Neuronal stem cell (in vitro differentiated cells): ENCODE results near the gene UBE2Z.

Experiments
- DNase-seq: peaks from one replicate; pipeline ENCODE4 v3.0.0-alpha.2; 2013; ENCODE audit warnings: low spot score
- H2AFZ ChIP-seq: one replicate; pipeline ENCODE4 v1.6.1; 2013; ENCODE audit warnings: mild to moderate bottlenecking, low read length, inconsistent platforms
- H2AK5ac ChIP-seq: 2 replicates; pipeline ENCODE4 v1.6.1; 2013; ENCODE audit warnings: low read depth, mild to moderate bottlenecking, inconsistent platforms, low read length, moderate library complexity, mixed read lengths
- H2BK120ac ChIP-seq: 2 replicates; pipeline ENCODE4 v1.6.1; 2013; ENCODE audit warnings: low read depth, mild to moderate bottlenecking, inconsistent platforms, low read length, moderate library complexity, mixed read lengths
- H2BK12ac ChIP-seq: one replicate; pipeline ENCODE4 v1.6.1; 2013; ENCODE audit warnings: low read length, inconsistent platforms
- H2BK15ac ChIP-seq: 2 replicates; pipeline ENCODE4 v1.6.1; 2013; ENCODE audit warnings: mild to moderate bottlenecking, low read length, inconsistent platforms, mixed read lengths
- H2BK5ac ChIP-seq: one replicate; pipeline ENCODE4 v1.6.1; 2013; ENCODE audit warnings: inconsistent platforms, mild to moderate bottlenecking, low read length, moderate library complexity
- H3K14ac ChIP-seq: one replicate; pipeline ENCODE4 v1.6.1; 2013; ENCODE audit warnings: low read length, inconsistent platforms
- H3K18ac ChIP-seq: 2 replicates; pipeline ENCODE4 v1.6.1; 2013; ENCODE audit warnings: low read length, inconsistent platforms
- H3K23ac ChIP-seq: 2 replicates; pipeline ENCODE4 v1.6.1; 2013; ENCODE audit warnings: low read depth, mild to moderate bottlenecking, mixed read lengths, low read length, inconsistent platforms; ENCODE audit not compliant: poor library complexity
- H3K27ac ChIP-seq: replicated peaks from 3 replicates; pipeline ENCODE4 v1.5.1; 2013; ENCODE audit warnings: low read length, inconsistent platforms
- H3K27me3 ChIP-seq, 3 experiments: 2 replicates each; pipeline ENCODE4 v1.6.1; 2013; ENCODE audit warnings: low read length in 3 of 3, mild to moderate bottlenecking in 2 of 3, inconsistent platforms in 1 of 3, low read depth in 1 of 3, mixed read lengths in 1 of 3, moderate library complexity in 1 of 3; ENCODE audit not compliant: control insufficient read depth in 3 of 3, insufficient read depth in 3 of 3
- H3K36me3 ChIP-seq, 2 donors: replicated peaks in 1 of 2; 2 replicates each; pipeline ENCODE4 v1.6.1; 2013; ENCODE audit warnings: low read length in 2 of 2; ENCODE audit not compliant: control insufficient read depth in 2 of 2, insufficient read depth in 2 of 2
- H3K4ac ChIP-seq: 2 replicates; pipeline ENCODE4 v1.6.1; 2013; ENCODE audit warnings: inconsistent platforms, mild to moderate bottlenecking, low read length, moderate library complexity
- H3K4me1 ChIP-seq, 2 donors: 1 replicate in 1 of 2; 2 replicates in 1 of 2; pipeline ENCODE4 v1.6.1; 2013; ENCODE audit warnings: low read length in 2 of 2, low read depth in 1 of 2; ENCODE audit not compliant: control insufficient read depth in 2 of 2, insufficient read depth in 1 of 2
- H3K4me2 ChIP-seq: one replicate; pipeline ENCODE4 v1.6.1; 2013; ENCODE audit warnings: mild to moderate bottlenecking, low read length, inconsistent platforms; ENCODE audit not compliant: insufficient read depth, poor library complexity, severe bottlenecking
- H3K4me3 ChIP-seq, 2 donors: 2 replicates each; pipeline ENCODE4 v1.5.1; 2013; ENCODE audit warnings: low read length in 2 of 2, mild to moderate bottlenecking in 2 of 2, inconsistent platforms in 1 of 2, moderate library complexity in 1 of 2
- H3K79me1 ChIP-seq: one replicate; pipeline ENCODE4 v1.6.1; 2013; ENCODE audit warnings: low read depth, mild to moderate bottlenecking, inconsistent platforms, low read length, moderate library complexity
- H3K9ac ChIP-seq: one replicate; pipeline ENCODE4 v1.6.1; 2013; ENCODE audit warnings: mild to moderate bottlenecking, low read depth, low read length, inconsistent platforms; ENCODE audit not compliant: poor library complexity
- H3K9me3 ChIP-seq, 2 donors: replicated peaks in 1 of 2; 2 replicates each; pipeline versions ENCODE3 to v1.6.1; 2013; ENCODE audit warnings: low read length in 2 of 2, mild to moderate bottlenecking in 2 of 2, inconsistent platforms in 1 of 2, low read depth in 1 of 2, mixed read lengths in 1 of 2, moderate library complexity in 1 of 2; ENCODE audit not compliant: control insufficient read depth in 2 of 2, insufficient read depth in 1 of 2
- H4K8ac ChIP-seq: one replicate; pipeline ENCODE4 v1.6.1; 2013; ENCODE audit warnings: low read depth, mild to moderate bottlenecking, inconsistent platforms, low read length, moderate library complexity
- H4K91ac ChIP-seq: one replicate; pipeline ENCODE4 v1.6.1; 2013; ENCODE audit warnings: low read length, low read depth, mild to moderate bottlenecking, inconsistent platforms; ENCODE audit not compliant: poor library complexity
- WGBS, 2 donors: extraction: QIAGEN DNeasy Blood & Tissue Kit; methylation state at CpG; one replicate each; pipeline ENCODE4 v1.1.7; 2013; ENCODE audit warnings: missing lambda C conversion rate in 2 of 2, mixed read lengths in 1 of 2; ENCODE audit not compliant: insufficient read length in 2 of 2, insufficient replicate concordance in 1 of 2; ENCODE audit errors: extremely low coverage in 2 of 2; 5-methylcytosine and 5-hydroxymethylcytosine counted together

Gene UBE2Z

DNA sequence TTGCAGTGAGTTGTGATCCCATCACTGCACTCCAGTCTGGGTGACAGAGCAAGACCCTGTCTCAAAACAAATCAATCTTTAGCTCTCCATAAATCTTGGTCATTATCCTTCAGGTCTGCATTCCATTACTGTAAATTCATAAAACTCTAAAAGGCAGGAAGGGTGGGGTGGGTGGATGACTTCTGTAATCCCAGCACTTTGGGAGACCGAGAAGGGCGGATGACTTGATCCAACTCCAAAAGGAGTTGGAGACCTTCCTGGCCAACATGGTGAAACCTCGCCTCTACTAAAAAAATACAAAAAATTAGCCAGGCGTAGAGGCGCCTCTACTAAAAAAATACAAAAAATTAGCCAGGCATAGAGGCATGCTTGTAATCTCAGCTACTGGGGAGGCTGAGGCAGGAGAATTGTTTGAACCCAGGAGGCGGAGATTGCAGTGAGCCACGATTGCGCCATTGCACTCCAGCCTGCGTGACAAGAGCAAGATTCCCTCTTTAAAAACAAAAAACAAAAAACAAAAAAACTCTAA lies 2.2 kb upstream of the UBE2Z start:
- Histone ChIP-seq H2BK5ac (no peak overlapping the region), H3K4ac (no peak overlapping the region), H4K8ac (no peak overlapping the region), H3K4me2 (no peak overlapping the region), H3K27me3 (no peaks in the 10 kb centered on the region), H3K9me3 (no peaks in the 10 kb centered on the region), H2AK5ac (no peak overlapping the region), H3K79me1 (peaks cover 4% of the 10 kb centered on the region), H2BK15ac (no peak overlapping the region), H4K91ac (no peak overlapping the region), H3K9ac (no peak overlapping the region), H3K14ac (no peak overlapping the region), H3K18ac (no peak overlapping the region), H2BK12ac (no peak overlapping the region), H3K4me1 (peaks cover 9 to 11% of the 10 kb centered on the region in 2 donors), H3K27ac (no peak overlapping the region), H3K23ac (no peak overlapping the region), H3K4me3 (no peak overlapping the region), H2BK120ac (no peak overlapping the region), H3K36me3 (peaks cover 2 to 16% of the 10 kb centered on the region in 2 donors), H2AFZ (no peak overlapping the region)
- WGBS, 2 donors = no CpG with 5 or more reads among the region's 9 CpGs
- DNase-seq = no peak

DNA sequence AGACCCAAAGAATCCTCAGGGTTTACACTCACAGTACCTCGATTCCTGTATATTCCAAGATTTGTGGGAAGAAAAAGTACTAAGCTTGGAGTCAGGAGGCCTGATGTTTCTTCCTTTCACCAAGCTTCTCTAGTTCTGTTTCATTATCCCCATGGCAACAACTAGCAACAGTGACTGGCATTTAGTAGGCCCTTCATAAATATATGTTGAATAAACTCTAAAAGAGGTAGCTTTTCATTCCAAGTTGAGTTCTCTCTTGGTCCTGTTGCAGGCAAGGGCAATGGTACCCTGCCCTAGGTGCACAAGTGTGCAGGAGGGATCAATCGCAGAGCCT lies 527 bp upstream of the UBE2Z start:
- Histone ChIP-seq H3K4ac (no peak overlapping the region), H2BK15ac (no peak overlapping the region), H3K14ac (no peak overlapping the region), H3K79me1 (peaks cover 4% of the 10 kb centered on the region), H2BK12ac (no peak overlapping the region), H2AFZ (peak overlapping the region; percentile 59), H4K8ac (no peak overlapping the region), H2BK5ac (no peak overlapping the region), H3K18ac (no peak overlapping the region), H4K91ac (no peak overlapping the region), H3K4me3 (peak overlapping the region; percentile 56 to 83), H3K4me1 (peaks cover 9 to 11% of the 10 kb centered on the region in 2 donors), H3K4me2 (peak overlapping the region; percentile 66), H3K27me3 (no peaks in the 10 kb centered on the region), H3K9me3 (no peaks in the 10 kb centered on the region), H2AK5ac (no peak overlapping the region), H3K9ac (peak overlapping the region; percentile 78), H3K36me3 (peaks cover 6 to 32% of the 10 kb centered on the region in 2 donors), H2BK120ac (no peak overlapping the region), H3K23ac (no peak overlapping the region), H3K27ac (peak overlapping the region; percentile 59)
- no peak for DNase-seq
- no CpG with 5 or more reads among the region's 2 CpGs for WGBS, 2 donors

DNA sequence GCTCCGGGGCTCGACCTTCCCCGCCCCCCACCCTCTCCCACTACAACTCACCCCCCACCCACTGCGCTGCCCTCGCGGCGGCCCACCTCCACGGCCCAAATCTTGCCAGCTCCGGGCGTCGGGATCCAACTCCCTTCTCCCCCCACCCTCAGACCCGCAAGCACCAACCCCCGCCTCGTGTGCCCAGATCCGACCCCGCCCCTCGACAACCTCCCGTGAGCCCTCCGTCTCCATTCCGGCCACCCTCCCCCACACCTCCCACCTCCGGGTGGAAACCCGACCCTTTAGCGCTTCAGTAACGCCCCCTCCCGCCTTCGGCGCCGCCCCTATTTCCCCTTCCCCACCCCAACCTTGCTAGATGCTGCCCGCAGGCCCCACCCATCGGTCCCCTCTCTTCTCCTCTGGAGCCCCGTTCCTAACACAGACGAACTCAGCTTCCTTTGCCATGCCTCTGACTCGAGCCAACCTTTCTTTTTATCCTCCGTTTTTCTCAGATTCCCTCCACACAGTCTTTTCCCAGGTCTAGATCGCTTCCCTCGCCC lies 717 bp downstream of the UBE2Z start:
- H3K9me3 ChIP-seq = no peaks in the 10 kb centered on the region
- H2BK12ac ChIP-seq = no peak overlapping the region
- H3K9ac ChIP-seq = peak overlapping the region; percentile 86
- peak overlapping the region; percentile 84 for H2BK15ac ChIP-seq
- H3K36me3 ChIP-seq = peaks cover 8 to 44% of the 10 kb centered on the region in 2 donors
- peak overlapping the region; percentile 90 for H3K23ac ChIP-seq
- H3K79me1 ChIP-seq = peaks cover 4% of the 10 kb centered on the region
- H3K27ac ChIP-seq = peak overlapping the region; percentile 85
- H3K14ac ChIP-seq = no peak overlapping the region
- H4K91ac ChIP-seq = no peak overlapping the region
- peaks cover 9% of the 10 kb centered on the region in 2 donors for H3K4me1 ChIP-seq
- no peak overlapping the region for H3K4ac ChIP-seq
- H3K4me3 ChIP-seq = peak overlapping the region; percentile 56 to 99
- no peak overlapping the region for H2BK120ac ChIP-seq
- H2AK5ac ChIP-seq = peak overlapping the region; percentile 94
- H2AFZ ChIP-seq = peak overlapping the region; percentile 59
- peak overlapping the region; percentile 98 for H3K18ac ChIP-seq
- H3K27me3 ChIP-seq = no peaks in the 10 kb centered on the region
- H4K8ac ChIP-seq = no peak overlapping the region
- WGBS, 2 donors = no CpG with 5 or more reads among the region's 36 CpGs
- H3K4me2 ChIP-seq = peak overlapping the region; percentile 59
- H2BK5ac ChIP-seq = peak overlapping the region; percentile 95
- DNase-seq = peak; percentile 89

GRCh38 chr17:48909783-48910182 lies 1.6 kb downstream of the UBE2Z start:
- Histone ChIP-seq H4K91ac (no peak overlapping the region), H3K27me3 (no peaks in the 10 kb centered on the region), H3K36me3 (peaks cover 10 to 51% of the 10 kb centered on the region in 2 donors), H3K79me1 (peaks cover 4% of the 10 kb centered on the region), H3K4ac (no peak overlapping the region), H3K4me3 (peak overlapping the region in 1 of 2 donors; percentile 56), H4K8ac (no peak overlapping the region), H2AFZ (no peak overlapping the region), H2BK5ac (no peak overlapping the region), H2BK120ac (no peak overlapping the region), H3K18ac (no peak overlapping the region), H3K23ac (no peak overlapping the region), H3K4me1 (peaks cover 9% of the 10 kb centered on the region in 2 donors), H3K4me2 (no peak overlapping the region), H2AK5ac (no peak overlapping the region), H2BK12ac (no peak overlapping the region), H3K27ac (no peak overlapping the region), H3K9ac (peak overlapping the region; percentile 63), H2BK15ac (no peak overlapping the region), H3K14ac (no peak overlapping the region), H3K9me3 (no peaks in the 10 kb centered on the region)
- WGBS, 2 donors = no CpG with 5 or more reads among the region's 4 CpGs
- DNase-seq = no peak
